HK-2 (cell line): ENCODE results near the gene CTNS.

Experiments
- DNase-seq: peaks from one replicate; pipeline ENCODE4 v3.0.0-alpha.2; 2018; ENCODE audit not compliant: unreplicated experiment

CTNS gene

GRCh38 chr17:3636154-3636907 is at the start of gene CTNS, which contains the start of gene SHPK:
TSS of gene CTNS (plus strand) at chr17:3636760. CDS start at chr17:3640207, 3,447 bp downstream.
TSS of gene SHPK (minus strand) at chr17:3636250. CDS start at chr17:3636219, 31 bp downstream.
- peak; percentile 97 for DNase-seq

- DNase-seq: no peak
These were observed 46.8 kb upstream of the CTNS start for GRCh38 chr17:3589784-3590183.

GRCh38 chr17:3590231-3590630 is 46.3 kb upstream of the CTNS start:
- no peak for DNase-seq

- no peak for DNase-seq
These were observed 45.8 kb upstream of the CTNS start for GRCh38 chr17:3590768-3591167.

DNA sequence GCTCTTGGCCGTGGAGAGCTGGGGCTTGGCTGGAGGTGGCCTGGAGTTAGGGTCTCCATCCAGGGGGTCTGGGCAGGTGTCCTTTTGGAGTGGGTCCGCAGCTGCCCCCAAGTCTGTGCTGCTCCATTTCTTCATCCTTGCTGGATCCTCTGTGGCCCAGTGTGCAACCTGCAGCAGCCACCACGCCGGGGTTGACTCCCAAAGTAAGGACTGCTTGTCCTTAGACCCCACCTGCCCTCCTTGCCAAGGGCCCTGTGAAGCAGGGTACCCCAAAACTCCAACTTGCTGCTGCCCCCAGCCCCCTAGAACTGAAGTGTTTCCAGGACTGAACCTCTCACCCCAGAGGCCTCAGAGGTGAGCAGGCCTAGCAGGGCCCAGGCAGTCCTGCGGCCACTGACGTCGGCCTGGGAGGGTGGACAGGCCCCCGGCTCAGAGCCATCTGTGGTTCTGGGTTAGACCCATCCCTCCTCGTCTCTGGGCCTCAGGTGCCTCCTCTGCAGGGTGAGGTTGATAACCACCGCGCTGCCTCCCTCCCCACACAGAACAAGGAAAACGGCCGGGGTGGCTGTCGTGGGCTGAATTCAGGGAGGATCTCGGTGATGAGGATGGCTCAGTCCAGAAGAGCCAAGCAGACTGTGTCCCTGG is 44.2 kb upstream of the CTNS start:
- no peak for DNase-seq

- DNase-seq: no peak
These were observed 43.2 kb upstream of the CTNS start for GRCh38 chr17:3593384-3593783.

DNA sequence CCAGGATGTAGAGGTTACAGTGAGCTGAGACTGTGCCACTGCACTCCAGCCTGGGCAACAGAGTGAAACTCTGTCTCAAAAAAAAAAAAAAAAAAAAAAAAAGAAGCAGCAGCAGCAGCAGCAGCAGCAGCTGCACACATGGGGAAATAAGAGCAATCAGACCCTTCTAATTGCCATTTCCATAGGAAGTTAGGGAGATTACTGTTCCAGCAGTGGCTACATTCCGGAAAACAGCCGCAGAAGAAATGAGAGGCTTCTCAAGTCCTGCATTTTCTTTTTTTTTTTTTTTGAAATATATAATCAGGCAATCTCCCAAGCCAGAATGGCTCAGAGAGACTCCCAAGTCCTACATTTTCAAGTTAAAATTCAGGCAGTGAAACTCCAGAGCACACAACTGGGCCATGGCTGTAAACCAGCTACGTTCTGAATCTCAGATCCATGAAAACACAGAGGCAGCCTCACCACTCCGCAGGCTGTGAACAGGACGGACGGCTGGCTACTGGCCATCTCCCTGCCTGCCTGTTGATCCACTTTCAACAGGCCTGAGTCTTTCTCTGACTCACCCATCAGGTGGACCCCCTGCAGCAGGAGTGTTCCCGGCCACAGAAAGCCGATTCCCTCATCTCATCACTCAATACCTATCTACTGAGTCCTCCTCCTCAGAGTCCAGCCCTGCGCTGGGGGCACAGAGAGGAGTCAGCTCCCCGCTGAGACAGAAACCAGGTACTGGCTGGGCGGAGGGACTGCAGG is 42.3 kb upstream of the CTNS start:
- peak; percentile 91 for DNase-seq

GRCh38 chr17:3594976-3595375 is 41.6 kb upstream of the CTNS start:
- peak; percentile 78 for DNase-seq

DNA sequence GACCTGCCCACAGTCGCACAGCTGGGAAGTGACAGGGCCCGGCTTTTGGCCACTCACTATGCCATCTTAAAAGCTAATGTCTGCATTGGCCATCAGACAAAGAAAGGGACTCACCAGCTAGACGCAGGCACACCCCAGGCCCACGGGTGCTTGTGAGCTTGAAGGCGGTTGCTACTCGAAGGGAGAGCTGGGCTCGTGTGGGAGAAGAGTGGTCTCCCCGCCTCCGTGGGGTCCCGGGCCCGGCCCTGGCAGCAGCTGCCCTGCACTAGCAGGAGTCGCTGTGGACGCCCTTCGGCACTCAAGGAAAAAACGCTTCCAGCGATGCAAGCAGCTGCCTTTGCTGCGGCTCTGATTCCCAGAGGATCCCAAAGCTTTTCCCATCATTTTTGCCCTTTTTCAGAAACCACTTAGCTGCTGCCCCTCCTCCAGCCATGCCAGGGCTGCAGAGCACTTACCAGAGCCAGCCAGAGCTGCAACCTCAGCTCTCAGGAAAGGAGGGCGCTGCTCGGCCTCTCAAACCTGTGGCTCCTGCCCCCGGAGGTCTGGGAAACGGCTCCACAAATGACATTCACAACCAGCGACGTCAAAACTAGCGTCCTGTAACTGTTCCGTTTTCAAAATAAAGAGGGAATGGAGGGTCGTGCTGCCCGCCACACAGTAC is 39.6 kb upstream of the CTNS start:
- no peak for DNase-seq

DNA sequence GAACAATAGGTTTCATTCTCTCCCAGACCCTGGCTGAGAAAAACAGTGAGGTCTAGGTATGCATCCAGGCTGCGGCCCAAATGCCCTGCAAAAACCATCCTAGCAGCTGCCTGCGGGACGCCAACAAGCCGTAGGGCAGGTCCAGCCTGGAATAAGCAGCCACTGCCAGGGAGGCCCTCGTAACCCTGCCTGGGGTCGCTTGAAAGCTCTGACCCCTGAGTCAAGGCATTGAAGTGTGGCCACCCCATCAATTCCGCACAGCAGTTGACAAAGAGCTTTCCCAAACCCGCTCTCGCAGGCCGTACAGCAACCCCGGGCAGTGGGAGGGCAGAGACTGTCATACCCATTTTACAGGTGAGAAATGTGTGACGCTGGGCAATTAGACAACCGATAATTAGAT is 38.5 kb upstream of the CTNS start:
- DNase-seq: no peak

DNA sequence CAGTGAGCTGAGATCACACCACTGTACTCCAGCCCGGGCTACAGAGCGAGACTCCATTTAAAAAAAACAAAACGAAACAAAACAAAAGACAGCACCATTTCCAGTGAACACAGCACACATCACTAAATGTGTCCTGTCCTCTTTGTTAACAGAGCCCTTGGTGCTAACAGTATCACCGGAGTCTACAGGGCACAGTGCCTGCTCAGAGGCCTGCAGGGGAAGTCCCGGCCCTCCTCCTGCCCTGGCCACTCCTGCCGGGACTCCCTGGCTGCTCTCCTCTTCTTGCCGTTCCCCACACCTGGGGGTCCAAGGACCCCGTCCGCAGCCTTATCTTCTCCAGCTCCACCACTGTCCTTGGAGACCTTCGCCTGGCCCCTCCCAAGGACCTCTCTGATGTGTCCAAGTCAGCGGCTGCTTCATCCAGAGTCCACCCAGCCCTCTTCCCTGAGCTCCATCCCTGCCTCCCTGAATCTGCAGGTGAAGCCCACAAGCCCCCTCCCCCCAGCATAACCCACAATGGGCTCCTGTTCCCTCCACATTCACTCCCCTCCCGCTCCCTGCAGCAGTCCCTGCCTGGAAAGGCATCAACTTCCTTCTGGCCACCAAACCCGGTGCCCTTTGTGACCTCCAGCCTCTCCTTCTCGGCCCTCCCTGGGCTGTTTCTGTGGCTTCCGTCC is 35.9 kb upstream of the CTNS start:
- no peak for DNase-seq

DNA sequence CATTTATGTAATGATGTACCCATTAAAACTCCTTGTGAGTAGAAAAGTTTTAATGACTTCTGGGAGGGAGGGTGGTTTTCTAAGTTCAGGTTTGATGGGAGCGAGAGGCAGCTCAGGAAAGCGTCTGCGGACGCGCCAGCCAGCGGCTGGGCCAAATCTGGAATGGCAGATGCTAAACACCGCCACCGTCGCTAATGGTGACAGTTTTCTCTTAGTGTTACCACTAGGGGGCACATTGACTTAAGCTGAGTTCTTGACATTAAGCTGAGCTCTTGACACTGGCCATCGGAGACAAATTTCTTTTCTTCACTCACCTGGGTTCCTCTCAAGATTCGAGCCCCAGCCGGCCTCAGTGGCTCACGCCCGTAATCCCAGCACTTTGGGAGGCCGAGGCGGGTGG is 34.1 kb upstream of the CTNS start:
- no peak for DNase-seq

DNA sequence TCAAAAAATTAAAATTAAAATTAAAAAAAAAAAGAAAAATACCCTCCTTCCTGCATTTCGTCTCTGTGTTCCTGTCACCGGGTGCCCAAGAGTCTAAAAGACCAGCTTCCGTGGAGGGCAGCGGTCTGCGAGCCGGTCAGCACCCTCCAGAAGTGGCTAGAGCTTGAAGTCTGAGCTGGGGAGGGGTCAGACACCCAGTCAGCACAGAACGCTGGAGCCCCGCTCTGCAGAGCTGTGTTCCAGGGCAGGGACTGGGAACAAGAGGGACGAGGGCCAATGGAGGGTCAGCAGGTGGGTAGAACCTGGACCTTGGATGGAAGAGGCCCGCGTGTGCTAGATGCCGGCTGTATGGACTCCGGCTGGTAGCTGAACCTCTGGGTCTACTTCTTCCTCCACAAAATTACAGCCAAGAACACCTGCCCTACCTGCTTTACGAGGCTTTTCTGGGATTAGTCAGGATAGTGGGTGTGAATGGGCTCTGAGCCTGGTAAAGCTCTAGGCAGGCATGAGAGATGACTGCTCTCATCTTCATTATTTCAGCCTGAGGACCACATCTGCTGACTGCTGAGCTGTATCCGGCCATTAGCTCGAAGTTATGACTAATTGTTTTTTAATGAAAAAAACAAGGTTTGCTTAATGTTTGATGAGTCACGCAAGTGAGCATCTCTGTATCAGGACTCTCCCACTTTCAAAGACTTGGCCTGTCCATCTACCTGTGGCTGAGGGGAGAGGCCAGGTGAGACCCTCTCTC is 33.3 kb upstream of the CTNS start:
- no peak for DNase-seq

DNA sequence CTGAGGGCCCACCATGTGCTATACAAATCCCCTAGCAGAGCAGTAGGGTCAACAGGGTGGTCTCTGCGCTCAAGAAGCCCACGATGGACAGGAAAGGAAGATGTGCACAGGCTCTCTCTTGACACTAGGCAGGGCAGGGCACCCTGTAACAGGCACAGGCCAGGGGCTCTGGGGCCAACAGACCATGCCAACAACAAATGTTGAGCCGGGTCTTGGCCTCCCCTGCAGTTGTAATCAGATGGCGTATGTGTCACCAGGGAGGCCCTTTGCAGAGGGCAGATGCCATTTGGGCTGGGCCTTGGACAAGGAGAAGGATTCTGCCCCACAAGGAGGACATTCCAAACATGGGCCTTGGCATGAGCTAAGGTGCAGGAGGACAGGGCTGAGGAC is 32.7 kb upstream of the CTNS start:
- DNase-seq: no peak

GRCh38 chr17:3609689-3610088 is 26.9 kb upstream of the CTNS start:
- no peak for DNase-seq

GRCh38 chr17:3610523-3610922 is 26.0 kb upstream of the CTNS start:
- DNase-seq: no peak

- no peak for DNase-seq
These were observed 23.4 kb upstream of the CTNS start for GRCh38 chr17:3613124-3613523.

DNA sequence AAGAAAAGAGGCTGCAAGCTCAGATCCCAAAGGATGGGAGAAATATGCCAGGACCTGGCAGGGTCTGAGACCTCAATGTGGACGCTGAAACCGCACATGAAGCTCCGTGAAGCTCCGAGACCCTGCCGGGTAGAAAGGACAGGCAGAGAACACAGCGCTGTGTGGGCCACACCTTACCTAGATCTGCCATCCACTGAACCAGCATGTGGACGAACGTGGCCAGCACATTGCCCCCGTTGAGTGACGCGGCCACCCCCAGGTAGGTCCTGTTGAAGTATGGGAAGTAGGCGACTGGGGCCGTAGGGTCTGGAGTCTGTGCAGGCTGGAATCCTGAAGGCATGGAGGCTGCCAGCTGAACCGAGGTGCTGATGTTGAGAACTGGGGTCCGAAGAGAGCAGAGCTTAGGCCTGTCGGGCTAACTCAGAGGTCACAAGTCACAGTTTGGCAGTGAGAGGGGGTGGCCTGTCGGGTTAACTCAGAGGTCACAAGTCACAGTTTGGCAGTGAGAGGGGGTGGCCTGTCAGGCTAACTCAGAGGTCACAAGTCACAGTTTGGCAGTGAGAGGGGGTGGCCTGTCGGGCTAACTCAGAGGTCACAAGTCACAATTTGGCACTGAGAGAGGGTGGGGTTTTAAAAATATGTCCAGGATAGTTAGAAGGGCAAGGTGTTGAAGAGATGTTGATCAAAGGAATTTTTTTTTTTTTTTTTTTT is 21.2 kb upstream of the CTNS start:
- no peak for DNase-seq

- no peak for DNase-seq
These were observed 15.3 kb upstream of the CTNS start for GRCh38 chr17:3621146-3621720.
